Esophagus squamous epithelium (tissue), 5 donors: ENCODE measurements around the gene ZNF507. TPM values are rescaled to one million over a fixed set of nuclear protein-coding genes. Genes with fewer than 3 reads are reported as not detected.

Source experiments
- DNase-seq: peaks from one replicate; lab custom pipeline; 2025; lab: John Stamatoyannopoulos, UW
- H3K27ac ChIP-seq, 4 donors: fragments of 200-600 bp; sonication (generic); one replicate each; pipeline ENCODE4 v1.5.1; 2016 to 2019; ENCODE audit warnings: mild to moderate bottlenecking in 1 of 4
- H3K27me3 ChIP-seq, 4 donors: fragments of 200-600 bp; sonication (generic); 1 replicate in 3 of 4; 2 replicates in 1 of 4; pipeline versions ENCODE4 v1.5.1 to v1.6.0; 2017 to 2021; ENCODE audit warnings: antibody characterized with exemption in 1 of 4
- H3K36me3 ChIP-seq, 3 donors: fragments of 200-600 bp; sonication (generic); one replicate each; pipeline ENCODE4 v1.5.1; 2016 to 2019
- H3K4me1 ChIP-seq, 3 donors: fragments of 200-600 bp; sonication (generic); one replicate each; pipeline ENCODE4 v1.5.1; 2017 to 2019
- H3K4me3 ChIP-seq, 4 donors: fragments of 200-600 bp; sonication (generic); 1 replicate in 3 of 4; 2 replicates in 1 of 4; pipeline ENCODE4 v1.5.1; 2016 to 2019; ENCODE audit warnings: mild to moderate bottlenecking in 2 of 4, moderate library complexity in 1 of 4
- H3K9me3 ChIP-seq, 3 donors: fragments of 200-600 bp; sonication (generic); one replicate each; pipeline ENCODE4 v1.5.1; 2016 to 2019
- CTCF ChIP-seq, 6 experiments: fragments of 450-650 bp in 4 of 6; fragments of 200-600 bp in 2 of 6; sonication (generic) in 2 of 6; IDR thresholded peaks; one replicate each; pipeline ENCODE4 v1.5.1; 2016 to 2019; ENCODE audit warnings: antibody characterized with exemption in 6 of 6, mild to moderate bottlenecking in 4 of 6, moderate library complexity in 4 of 6
- POLR2A ChIP-seq, 4 donors: fragments of 450-650 bp; IDR thresholded peaks; one replicate each; pipeline ENCODE4 v1.6.1; 2017; ENCODE audit warnings: antibody characterized with exemption in 4 of 4, mild to moderate bottlenecking in 4 of 4, moderate library complexity in 3 of 4
- WGBS, 2 donors: methylation state at CpG; one replicate each; pipeline ENCODE4 v1.1.5; 2018; 5-methylcytosine and 5-hydroxymethylcytosine counted together
- intact Hi-C: fragments of 100-400 bp; cut with DNase I; formaldehyde crosslinking; loops from one replicate; pipeline ENCODE4 v1.15.0; 2022
- total RNA-seq, 4 donors: library from RNA; depleted of rRNA; stranded (reverse); fragments of >200 nt; gene quantifications; one replicate each; pipeline ENCODE4 v1.1.0, GENCODE V29; 2016
- donor health status: DM: yes; HTN: yes; CAD: no.

Gene ZNF507
- total RNA-seq, 4 donors from 2014 or later, result 5.1 to 19.8 (median 9.3) TPM

- H3K27me3 ChIP-seq, result peaks cover 0 to 33% (median 0%) of the 10 kb centered on the region in 4 donors
- no peak overlapping the region for H3K4me3 ChIP-seq
- no peak overlapping the region for H3K27ac ChIP-seq
- TF ChIP-seq CTCF (IDR thresholded peaks at IDR 0.05) (no peak), POLR2A (IDR thresholded peaks at IDR 0.05) (no peak)
- H3K4me1 ChIP-seq, result no peaks in the 10 kb centered on the region
- H3K9me3 ChIP-seq, result no peaks in the 10 kb centered on the region
- intact Hi-C loops, result no loop called here
- no peak for DNase-seq
- 62 to 70% methylated on average over 10 to 17 of the region's 17 CpGs for whole genome bisulfite sequencing, 2 donors
- no peaks in the 10 kb centered on the region for H3K36me3 ChIP-seq
Measured at GRCh38 chr19:32330213-32330857, 15.1 kb upstream of the ZNF507 start.

- Histone ChIP-seq H3K27ac (no peak overlapping the region), H3K9me3 (no peaks in the 10 kb centered on the region), H3K27me3 (peaks cover 0 to 9% (median 0%) of the 10 kb centered on the region in 4 donors), H3K4me3 (no peak overlapping the region), H3K4me1 (peaks cover 0 to 15% (median 3%) of the 10 kb centered on the region in 3 donors), H3K36me3 (no peaks in the 10 kb centered on the region)
- TF ChIP-seq CTCF (IDR thresholded peaks at IDR 0.05), result no peak
- TF ChIP-seq POLR2A (IDR thresholded peaks at IDR 0.05), result no peak
- WGBS, 2 donors, result 45 to 50% methylated on average over 5 of the region's 5 CpGs
- intact Hi-C loops, result no loop called here
- no peak for DNase-seq
Measured at GRCh38 chr19:32333227-32333626, 12.2 kb upstream of the ZNF507 start.

- Histone ChIP-seq H3K4me1 (peaks cover 0 to 15% (median 3%) of the 10 kb centered on the region in 3 donors), H3K4me3 (peak overlapping the region in 1 of 4 donors; percentile 31), H3K36me3 (no peaks in the 10 kb centered on the region), H3K27ac (peak overlapping the region in 3 of 4 donors; percentile 15 to 51 (median 43)), H3K9me3 (no peaks in the 10 kb centered on the region), H3K27me3 (no peaks in the 10 kb centered on the region)
- DNase-seq, result no peak
- TF ChIP-seq CTCF (IDR thresholded peaks at IDR 0.05) (peak in 1 of 6 experiments; percentile 6), POLR2A (IDR thresholded peaks at IDR 0.05) (no peak)
- WGBS, 2 donors, result 28 to 39% methylated on average over 7 of the region's 7 CpGs
- intact Hi-C loops, result no loop called here
Measured at GRCh38 chr19:32336259-32337083, 8.9 kb upstream of the ZNF507 start.

DNA sequence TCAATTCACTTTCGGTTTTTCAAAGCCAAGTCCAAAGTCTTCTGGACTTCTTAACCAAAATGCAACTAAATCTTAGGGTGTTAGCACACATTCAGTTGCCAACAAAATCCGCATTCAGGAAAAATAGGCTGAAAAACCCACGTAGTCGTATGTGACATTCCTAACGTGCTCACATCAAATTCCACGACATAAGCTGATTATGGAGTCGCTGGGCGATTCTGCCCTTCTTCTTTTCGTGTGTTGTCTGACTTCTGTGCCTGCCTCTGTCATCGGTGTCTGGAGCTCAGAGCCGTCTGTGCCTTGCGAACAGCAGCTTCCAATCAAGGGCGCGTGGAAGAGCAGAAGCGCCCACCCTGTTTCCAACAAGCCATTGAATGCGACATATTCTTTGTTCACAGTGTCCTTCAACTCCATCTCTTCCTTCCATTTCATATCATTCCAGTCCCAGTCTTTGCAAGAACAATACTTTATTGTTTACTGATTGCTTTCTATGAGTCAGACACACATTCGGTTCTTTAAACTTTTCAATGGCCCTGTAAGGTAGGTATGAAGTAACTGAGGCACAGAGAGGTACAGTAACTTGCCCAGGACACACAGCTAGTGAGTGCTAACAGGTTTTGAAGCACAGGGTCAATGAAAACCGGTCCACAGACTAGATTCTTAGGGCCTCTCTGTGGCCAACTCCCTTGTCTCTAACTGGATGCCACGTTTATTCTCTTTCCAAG is 8.2 kb upstream of the ZNF507 start:
- Histone ChIP-seq H3K27ac (peak overlapping the region in 3 of 4 donors; percentile 5 to 51 (median 43)), H3K4me3 (peak overlapping the region in 1 of 4 donors; percentile 31), H3K27me3 (no peaks in the 10 kb centered on the region), H3K36me3 (no peaks in the 10 kb centered on the region), H3K9me3 (no peaks in the 10 kb centered on the region), H3K4me1 (peaks cover 0 to 15% (median 3%) of the 10 kb centered on the region in 3 donors)
- no peak for TF ChIP-seq POLR2A (IDR thresholded peaks at IDR 0.05)
- no peak for TF ChIP-seq CTCF (IDR thresholded peaks at IDR 0.05)
- WGBS, 2 donors, result 63 to 72% methylated on average over 19 of the region's 19 CpGs
- no peak for DNase-seq
- intact Hi-C loops, result no loop called here
